SU-DHL-6 (cell line): ENCODE measurements around the gene DCAF10.

Source experiments
- EZH2phosphoT487 ChIP-seq: fragments of 200-600 bp; sonication (generic), shearing (Covaris generic); conservative IDR thresholded peaks from 2 replicates; pipeline ENCODE4 v1.6.1; 2018; ENCODE audit warnings: mild to moderate bottlenecking, antibody characterized with exemption, low read length, moderate library complexity, mixed read lengths
- TF ChIP-seq, protein P1 (sequence below): fragments of 200-600 bp; sonication (generic); IDR thresholded peaks from one replicate; pipeline ENCODE4 v1.5.1; 2017; ENCODE audit warnings: antibody characterized with exemption, mild to moderate bottlenecking, low read length, moderate library complexity; ENCODE audit not compliant: insufficient read depth, poor library complexity, severe bottlenecking

DNA sequence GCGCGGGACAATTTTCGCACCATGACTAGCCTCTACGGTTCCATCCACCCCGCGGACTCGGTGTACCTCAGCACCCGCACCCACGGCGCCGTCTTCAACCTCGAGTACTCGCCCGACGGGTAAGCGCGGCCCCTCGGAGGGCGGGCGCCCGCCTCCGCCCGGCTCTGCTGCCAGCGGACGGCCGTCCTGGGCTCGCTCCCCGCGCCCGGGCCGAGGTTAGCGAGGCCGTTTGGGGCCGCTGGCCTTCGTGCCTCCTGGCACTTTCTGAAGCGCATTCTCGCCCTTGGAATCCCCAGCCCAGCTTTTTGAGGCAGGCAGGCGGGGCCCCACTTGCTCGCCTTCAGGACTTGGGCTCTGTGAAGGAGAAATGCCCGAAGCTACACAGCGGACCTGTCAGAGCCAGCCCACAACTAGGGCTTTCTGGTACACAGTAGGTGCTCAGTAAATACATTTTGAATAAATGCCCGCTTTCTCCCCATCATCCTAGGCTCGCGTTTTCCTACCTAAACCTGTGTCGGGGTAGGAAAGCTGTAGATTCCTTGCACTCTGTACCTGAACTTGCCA is 772 bp downstream of the DCAF10 start:
- TF ChIP-seq, protein P1, sequence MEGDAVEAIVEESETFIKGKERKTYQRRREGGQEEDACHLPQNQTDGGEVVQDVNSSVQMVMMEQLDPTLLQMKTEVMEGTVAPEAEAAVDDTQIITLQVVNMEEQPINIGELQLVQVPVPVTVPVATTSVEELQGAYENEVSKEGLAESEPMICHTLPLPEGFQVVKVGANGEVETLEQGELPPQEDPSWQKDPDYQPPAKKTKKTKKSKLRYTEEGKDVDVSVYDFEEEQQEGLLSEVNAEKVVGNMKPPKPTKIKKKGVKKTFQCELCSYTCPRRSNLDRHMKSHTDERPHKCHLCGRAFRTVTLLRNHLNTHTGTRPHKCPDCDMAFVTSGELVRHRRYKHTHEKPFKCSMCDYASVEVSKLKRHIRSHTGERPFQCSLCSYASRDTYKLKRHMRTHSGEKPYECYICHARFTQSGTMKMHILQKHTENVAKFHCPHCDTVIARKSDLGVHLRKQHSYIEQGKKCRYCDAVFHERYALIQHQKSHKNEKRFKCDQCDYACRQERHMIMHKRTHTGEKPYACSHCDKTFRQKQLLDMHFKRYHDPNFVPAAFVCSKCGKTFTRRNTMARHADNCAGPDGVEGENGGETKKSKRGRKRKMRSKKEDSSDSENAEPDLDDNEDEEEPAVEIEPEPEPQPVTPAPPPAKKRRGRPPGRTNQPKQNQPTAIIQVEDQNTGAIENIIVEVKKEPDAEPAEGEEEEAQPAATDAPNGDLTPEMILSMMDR, result no peak
- no peak for TF ChIP-seq EZH2phosphoT487
